GM21723 (cell line): ENCODE results near the gene CCER1.
"Not testable (repeated sequence)": the region's sequence is repeated elsewhere in the genome, so short reads cannot be mapped to it uniquely, and the experiment has no call there.

Experiments used
- ATAC-seq: cut with Tn5 transposase; IDR thresholded peaks from one replicate; pipeline ENCODE4 v1.9.1; 2021; ENCODE audit warnings: mild to moderate bottlenecking, moderate library complexity; ENCODE audit not compliant: unreplicated experiment

The CCER1 gene, protein sequence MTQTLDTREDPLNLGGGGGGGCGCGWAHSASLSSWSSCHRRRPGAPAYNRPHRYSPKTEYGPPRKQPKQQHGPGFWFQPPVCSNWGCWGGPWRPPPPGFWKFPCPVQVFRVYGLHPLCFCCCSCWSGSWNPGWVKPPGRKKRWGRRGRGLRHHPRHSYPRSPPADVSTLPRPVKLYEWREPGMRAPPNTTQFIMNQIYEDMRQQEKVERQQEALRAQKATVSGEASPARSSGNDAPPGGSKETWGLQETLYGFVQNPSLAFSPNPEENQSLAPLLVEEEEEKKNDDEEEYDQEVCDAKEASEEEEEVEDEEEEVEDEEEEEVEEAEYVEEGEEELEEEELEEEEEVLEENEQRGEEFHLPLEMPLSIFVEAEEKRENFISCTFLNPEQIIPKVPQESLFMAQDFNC

DNA sequence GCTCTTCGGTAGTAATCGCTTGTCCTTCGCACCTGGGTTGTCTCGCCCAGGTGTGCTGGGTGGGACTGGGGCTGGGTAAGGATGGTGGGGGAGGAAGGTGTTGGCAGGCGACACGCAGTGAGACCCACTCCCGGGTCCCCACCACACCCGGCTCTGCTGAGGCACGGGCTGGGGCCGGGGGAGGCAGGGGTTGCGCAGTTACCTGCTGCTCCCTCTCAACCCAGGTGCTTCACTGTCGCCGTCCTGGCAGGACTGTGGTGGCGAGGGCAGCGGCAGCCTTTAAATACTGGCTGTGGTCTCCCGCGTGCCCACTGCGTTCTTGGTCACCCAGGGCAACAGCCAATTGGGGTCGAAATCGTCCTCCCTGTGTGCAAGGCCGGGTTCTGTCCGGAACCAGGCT is at the start of gene CCER1:
Gene CCER1 (minus strand): TSS at position 256 of the 400 bp plus-strand sequence. CDS start 434 bp downstream, outside the sequence.
- no peak for ATAC-seq

DNA sequence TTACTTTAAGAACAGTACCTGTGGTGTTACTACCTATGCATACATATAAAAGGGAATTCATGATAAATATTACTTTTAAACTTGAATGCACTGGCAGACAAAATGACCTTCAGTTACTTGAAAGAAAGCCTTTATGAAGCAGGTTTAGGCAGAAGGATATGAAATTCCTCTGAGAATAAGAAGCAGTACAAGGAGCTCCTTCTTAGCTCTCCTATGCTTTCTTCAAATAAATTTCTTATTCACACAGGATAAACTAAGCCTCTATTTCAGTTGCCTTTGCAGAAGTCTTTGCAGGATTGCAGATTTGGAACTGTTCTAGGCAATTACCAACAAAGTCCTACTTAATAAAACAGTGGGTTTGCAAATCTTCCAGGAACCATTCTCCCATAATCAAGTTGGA is 48.8 kb upstream of the CCER1 start:
- ATAC-seq, result no peak

DNA sequence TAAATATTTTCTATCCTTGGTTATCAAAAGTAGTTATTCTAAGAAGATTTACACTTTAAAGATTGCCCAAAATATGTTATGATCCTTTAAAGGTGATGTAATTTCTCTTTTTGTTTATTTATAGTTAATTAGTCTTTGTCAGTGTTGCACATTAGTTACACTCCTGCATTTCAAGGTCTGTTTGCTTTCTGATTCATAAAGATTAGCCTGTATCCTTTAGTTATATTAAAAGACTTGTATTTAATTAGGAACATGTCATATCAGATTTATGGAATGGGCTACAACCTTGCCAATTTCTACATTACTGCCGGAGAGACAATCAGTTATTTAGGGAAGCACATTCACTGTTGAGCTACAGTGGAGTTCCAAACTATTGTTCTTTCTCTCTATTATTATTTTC is 46.3 kb upstream of the CCER1 start:
- ATAC-seq, result no peak

DNA sequence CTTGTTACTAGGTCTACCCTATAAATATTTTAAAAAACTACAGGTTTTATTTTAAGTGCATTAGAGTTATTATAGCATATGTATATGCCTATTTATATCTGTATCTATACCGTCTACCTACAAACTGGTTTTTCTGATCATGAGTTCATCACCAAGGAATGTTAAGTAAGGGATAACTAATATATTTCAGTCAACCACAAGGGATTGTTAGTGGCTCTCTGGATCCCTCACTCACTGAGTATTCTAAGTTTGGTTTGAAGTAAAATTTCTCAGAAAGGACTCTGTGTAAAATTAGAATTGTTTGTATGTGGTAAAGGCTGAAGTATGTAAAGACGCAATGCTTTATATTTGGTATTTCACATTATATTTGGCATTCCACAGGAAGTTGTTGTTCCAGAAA is 45.0 kb upstream of the CCER1 start:
- no peak for ATAC-seq

DNA sequence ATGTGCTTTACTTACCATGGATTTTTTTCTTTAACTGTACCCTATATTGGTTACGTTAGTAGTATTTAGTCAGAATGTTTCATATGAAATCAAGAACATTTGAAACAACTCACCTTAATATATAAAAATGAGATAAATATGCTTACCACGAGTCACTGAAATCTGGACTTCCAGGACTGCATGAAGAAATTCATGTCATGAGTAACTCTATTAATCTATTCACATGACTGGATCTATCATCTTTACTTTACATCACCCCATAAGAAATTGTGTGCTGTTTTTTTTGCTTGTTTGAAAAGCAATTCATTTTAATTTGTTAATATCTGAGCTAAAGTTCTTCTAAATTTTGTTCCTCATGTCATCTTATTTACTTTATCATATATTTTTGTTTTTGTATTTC is 44.6 kb upstream of the CCER1 start:
- no peak for ATAC-seq

DNA sequence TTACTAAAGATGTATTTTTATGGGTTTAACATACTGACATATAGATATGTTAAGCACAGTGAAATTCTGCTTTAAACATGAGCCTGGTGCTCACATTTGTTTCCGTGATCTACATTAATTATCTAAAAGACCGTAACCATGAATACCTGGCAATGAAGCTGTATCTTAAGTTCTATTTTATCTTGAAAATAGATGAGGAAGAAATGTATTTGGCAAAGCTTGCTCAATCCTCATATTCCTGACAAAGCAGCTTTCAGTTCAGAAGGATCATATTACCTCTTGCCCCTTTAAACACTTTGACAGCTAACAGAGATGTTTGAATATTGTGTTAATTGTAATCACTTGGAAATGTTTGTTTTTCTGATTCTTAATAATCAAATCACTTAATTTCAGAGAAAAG is 40.0 kb upstream of the CCER1 start:
- no peak for ATAC-seq

DNA sequence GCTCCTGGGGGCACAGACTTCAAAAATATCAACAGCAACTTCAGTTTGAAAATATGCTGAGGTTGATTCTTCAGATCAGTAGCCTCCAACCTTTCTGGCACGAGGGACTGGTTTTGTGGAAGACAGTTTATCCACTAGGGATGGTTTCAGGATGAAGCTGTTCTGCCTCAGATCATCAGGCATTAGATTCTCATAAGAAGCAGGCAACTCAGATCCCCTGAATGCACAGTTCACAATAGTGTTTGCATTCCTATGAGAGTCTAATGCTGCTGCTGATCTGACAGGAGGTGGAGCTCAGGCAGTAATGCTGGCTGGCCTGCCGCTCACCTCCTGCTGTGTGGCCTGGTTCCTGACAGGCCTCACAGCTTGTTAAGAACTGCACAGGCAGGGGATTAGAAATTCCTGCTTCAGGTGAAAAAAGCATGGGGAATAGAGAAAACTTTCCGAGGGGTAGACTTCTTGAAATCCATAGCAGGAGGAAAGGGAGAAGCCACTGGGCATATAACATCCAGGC is 37.0 kb upstream of the CCER1 start:
- ATAC-seq, result no peak

DNA sequence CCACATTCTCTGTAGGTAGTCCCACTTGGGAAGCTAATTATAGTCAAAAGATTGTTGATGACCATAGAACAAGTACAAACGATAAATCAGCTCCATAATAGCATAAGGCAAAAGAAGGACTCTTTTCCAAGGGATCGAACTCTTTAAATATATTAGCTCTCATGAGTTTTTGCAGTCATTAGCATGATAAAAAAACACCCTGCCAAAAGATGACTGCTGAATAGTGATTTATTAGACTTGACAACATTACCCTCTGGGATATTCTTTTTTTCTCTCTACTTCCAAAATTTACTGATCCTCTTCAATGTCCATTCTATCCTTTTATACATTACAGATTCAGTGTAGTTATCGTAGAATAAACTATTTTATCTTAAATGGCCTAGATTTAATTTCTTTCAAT is 35.6 kb upstream of the CCER1 start:
- ATAC-seq, result no peak

DNA sequence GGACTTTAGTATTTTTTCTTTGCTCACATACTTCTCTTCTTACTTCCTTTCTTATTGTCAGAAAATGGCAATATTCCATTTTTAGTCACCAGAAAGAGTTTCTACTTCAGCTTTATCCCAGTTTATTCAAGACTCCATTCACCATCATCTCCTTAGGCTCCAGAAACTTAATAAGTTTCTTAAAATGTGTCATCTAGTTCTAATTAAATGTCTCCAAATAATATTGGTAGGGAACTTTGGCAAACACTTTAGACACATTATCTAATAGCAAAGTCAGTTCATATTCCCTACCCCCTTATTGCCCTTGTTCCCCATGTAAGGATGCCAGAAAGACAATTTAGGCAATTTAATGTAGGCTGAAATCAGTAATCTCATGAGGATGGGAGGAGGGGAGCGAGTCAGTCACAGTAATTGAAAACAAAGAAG is 34.7 kb upstream of the CCER1 start:
- no peak for ATAC-seq

DNA sequence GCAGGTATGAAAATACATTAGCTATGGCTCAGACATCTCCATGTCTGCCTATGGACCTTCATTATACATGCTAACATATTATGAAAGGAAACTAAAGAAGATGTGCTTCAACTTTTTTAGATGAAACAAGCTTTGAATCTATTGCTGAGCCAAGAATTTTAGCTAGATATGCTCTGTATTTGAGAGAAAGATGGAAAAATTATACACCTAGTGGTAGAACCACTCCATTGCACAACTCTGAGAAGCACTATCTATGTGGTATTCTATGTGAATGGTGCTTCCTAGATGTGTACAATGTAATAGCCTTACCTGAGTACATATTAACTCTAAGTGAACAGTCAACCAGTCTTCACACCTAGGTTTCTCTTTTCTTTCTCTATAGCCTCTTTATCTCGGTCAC is 32.5 kb upstream of the CCER1 start:
- ATAC-seq, result no peak

DNA sequence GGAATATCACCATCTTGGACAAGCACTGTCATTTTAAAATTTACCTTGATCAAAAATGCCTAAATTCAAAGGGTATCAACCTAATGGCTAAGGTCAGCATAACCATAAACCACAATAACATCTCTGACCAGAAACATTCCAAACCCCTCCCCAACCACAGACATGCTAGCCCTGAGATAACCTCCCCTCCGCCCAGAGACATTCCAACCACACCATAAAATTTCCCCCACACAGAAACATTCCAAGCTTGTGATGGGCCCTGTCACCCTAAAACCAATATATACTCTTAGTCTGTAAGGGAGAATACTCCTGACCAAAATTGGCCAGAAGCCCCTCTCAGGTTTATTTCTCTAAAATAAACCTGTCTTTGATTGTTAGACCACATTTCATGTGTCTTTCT is 32.1 kb upstream of the CCER1 start:
- no peak for ATAC-seq

DNA sequence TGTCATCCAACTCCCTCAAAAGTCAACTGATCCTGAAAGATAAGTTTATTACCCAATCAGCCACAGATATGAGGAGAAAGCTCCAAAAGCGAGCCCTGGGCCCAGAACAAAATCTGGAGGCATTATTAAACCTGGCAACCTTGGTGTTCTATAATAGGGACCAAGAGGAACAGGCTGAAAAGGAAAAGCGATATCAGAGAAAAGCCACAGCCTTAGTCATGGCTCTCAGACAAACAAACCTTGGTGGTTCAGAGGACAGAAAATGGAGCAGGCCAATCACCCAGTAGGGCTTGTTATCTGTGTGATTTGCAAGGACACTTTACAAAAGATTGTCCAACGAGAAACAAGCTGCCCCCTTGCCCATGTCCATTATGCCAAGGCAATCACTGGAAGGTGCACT is 30.4 kb upstream of the CCER1 start:
- not testable (repeated sequence) for ATAC-seq

DNA sequence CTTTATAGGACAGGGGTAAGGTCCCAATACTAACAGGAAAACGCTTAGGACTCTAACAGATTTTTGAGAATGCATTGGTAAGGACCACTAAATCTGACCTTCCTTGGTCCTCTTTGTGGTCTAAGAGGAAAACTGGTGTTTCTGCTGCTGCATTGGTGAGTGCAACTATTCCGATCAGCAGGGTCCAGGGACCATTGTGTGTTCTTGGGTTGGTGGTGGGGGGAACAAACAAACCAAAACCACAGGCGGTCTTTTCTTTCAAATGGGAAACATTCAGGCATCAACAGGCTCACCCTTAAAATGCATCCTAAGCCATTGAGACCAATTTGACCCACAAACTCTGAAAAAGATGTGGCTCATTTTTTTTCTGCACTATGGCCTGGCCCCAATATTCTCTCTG is 29.1 kb upstream of the CCER1 start:
- no peak for ATAC-seq

DNA sequence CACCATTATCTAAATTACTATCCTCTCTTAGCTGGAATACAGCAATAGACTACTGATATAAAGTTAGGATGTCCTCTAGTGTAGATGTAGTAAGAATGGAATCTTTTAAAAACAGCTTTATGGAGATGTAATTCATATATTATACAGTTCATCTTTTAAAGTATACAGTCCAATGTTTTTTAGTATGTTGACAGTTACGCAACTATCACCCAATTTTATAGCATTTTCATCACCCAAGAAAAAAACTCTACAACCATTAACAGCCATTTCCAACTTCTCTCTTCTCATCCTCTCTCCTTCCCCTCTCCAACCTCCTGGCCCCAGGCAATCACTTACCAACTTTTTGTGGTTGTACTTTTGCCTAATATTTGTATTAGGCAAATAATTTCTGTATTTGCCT is 27.2 kb upstream of the CCER1 start:
- ATAC-seq, result no peak

DNA sequence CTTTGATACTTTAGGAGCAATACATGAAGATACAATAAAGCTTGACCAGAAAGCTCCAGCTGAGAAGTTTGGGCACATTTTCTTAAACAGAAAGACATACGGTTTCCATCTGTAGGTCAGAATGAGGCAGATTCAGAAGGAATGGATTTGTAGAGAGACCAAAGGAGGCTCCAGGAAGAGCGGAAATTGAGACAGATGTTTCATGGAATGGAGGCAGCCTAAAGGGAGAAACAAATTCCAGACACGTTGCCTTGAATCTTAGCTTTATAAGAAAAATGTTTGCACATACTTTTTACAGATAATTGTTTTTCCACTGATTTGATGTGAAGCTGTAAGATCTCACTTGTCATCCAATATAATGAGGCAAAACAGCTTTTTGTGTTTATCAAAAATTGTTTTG is 25.0 kb upstream of the CCER1 start:
- ATAC-seq, result no peak

DNA sequence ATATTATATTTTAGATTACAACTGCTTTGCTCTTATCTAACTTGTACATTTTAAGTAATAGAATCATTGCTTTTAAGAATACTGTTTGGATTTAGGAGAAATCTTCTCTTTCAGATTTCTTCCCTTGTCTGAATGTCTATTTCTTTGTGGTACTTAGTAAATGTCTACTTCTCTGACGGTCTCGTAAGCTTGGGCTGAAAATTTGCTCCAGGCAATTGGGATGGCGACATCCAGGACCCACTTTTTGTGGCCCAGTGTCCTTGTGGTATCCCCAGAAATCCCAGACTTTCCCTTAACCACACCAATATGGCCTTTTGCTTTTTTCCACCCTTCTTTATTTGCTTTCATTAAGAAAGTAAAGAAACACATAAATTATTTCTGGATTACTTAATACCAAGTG is 24.0 kb upstream of the CCER1 start:
- no peak for ATAC-seq

DNA sequence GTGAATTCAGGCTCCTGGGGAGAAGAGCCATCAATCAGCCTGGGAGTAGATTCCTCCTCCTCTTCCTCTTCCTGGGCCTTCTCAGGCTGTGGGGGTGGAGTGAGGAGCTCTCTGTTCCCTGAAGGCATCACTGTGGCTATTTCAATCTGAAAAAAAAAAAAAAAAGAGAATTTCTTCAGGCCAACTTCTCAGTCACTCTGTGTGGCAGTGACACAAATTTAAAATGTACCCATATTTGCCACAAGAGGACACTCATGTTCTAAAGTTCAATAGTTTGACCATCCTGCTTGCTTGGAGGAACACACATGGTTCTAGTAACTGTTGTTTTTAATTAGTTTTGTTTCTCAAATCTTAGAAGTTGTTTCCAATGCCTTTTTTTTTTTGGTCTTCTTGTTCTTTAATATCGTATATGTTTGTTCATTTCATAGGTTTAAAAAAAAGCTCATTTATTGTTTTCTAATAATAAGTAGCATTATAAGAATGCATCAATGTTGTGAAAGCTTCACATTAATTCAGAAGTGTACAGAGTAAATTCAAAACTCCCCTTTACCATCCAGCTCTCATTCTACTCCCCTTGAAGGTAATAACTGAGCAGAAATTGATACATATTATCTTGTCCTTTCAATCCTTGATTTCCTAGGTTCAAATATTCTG is 23.3 kb upstream of the CCER1 start:
- ATAC-seq, result peak; percentile 96

DNA sequence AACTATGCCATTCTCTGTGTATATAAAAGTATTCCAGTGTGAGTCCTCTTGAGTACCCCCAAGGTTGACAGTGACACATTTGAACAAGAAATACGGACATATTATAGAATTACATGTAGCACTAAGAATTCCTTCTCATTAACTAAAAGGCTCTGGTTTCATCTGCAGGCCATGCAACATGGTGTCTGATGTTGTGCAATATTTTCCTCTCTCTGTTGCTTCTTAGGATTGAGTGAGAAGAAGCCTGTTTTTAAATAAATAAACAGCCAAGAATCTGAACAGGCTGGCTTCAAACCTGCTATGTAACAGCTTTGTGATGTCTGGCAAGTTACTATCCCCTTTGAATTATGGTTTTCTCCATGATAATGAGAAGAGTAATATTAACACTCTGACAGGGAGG is 22.2 kb upstream of the CCER1 start:
- no peak for ATAC-seq

DNA sequence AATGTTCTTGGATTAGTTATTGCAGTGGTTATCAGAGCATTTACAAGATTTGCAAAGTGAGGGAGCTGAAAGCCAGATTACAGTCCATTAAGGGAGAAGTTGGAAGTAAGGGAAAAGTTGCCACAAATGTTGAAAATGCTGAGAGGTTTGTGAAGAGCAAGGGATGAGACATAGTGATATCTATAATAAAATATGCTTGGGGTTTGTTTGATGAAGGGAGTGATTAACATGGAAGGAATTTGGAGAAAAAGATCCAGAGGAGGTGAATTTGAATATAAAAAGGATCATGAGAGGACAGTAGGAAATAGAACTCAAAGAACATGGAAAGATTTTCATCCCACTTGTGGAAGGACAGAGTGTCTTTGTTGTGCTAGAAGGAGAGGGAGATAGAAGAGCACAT is 19.3 kb upstream of the CCER1 start:
- no peak for ATAC-seq

DNA sequence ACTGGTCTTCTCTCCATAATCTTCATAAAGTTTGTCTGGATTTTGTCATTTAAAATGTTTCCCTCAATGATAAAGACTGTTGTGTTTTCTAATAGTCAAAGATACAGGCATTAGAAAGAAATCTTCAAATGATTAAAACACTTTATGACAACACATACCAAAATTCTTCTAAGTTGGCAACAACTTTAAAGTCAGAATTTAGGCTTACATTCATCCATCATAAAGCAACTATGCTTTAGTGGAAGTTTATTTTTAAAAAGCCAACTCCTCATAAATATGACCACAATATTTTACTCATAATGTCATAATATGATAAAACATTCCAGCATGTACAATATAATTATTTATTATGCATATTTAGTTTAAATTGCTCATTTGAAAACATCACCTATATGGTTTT is 17.2 kb upstream of the CCER1 start:
- ATAC-seq, result no peak

DNA sequence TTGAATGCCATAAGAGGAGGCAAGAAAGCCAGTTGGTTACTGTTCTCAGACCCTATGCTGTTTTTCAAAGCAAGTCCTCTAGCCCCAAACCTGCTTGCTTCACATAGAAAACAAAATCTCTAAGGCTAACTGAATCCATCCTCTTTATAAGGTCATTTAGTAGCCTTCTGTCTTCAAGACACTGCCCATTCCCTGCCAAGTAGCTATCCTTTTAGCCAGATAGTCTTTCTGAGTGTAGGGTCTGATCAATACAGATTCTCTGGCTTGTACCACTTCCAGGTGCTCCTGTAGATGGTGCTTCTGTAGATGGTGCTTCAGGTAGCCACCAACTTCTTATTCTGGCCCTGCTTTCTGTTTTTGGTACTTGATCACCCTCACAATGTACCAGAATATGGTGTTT is 15.9 kb upstream of the CCER1 start:
- ATAC-seq, result no peak

DNA sequence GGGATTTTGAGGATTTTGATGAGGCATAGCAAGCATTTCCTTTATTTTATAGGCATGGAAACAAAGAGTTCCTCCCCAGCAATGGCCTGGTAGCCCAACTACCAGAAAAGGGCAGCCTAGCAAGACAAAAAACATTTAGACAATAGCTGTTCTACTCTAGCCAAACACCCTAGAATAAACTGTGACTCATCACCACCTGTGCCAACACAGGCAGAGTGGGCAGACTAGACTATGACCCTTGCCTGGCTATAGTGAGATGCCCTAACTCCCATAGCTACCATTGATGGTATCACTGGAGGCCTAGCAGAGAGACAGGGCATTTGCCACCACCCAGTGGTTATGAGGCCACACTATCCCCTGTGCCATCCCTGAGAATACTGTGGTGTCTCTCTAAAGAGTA is 15.5 kb upstream of the CCER1 start:
- ATAC-seq, result no peak
